ENCODE data around the gene ASPSCR1. TPM values are rescaled to one million over a fixed set of nuclear protein-coding genes. Genes with fewer than 3 reads are reported as not detected.

Gene ASPSCR1
- total and polyA plus RNA-seq, 10 donors = 20.2 to 58.8 (median 33.5) TPM

DNA sequence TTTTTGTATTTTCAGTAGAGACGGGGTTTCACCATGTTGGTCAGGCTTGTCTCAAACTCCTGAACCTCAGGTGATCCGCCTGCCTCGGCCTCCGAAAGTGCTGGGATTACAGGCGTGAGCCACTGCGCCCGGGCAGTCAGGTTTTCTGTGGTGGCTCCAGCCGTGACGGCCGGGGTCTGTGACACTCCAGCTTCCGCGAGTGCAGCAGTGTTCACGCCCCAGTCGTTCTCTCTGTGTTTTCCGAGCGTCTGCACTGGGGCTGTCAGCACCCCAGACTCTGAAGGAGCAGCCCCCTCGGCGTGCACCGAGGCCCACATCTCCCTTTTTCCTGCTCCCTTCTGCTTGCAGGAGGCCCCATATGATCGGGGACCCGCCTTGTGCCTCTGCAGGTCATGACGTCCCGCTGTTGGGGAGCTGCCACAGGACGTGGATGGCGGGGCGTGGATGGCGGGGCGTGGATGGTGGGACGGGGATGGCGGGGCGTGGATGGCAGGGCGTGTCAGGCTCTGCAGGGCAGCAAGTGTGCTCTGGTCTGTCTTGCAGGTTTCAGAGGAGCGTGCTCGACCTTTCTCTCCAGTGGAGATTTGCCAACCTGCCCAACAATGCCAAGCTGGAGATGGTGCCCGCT, 5.7 kb downstream of the ASPSCR1 start:
- H3K4me1 ChIP-seq = peaks cover 7 to 48% (median 20%) of the 10 kb centered on the region in 6 donors
- H3K4me3 ChIP-seq = no peak overlapping the region
- intact Hi-C loops (cut with DNase I; ENCODE audit: low total_unique reads) = no loop called here
- TF ChIP-seq, protein P1, sequence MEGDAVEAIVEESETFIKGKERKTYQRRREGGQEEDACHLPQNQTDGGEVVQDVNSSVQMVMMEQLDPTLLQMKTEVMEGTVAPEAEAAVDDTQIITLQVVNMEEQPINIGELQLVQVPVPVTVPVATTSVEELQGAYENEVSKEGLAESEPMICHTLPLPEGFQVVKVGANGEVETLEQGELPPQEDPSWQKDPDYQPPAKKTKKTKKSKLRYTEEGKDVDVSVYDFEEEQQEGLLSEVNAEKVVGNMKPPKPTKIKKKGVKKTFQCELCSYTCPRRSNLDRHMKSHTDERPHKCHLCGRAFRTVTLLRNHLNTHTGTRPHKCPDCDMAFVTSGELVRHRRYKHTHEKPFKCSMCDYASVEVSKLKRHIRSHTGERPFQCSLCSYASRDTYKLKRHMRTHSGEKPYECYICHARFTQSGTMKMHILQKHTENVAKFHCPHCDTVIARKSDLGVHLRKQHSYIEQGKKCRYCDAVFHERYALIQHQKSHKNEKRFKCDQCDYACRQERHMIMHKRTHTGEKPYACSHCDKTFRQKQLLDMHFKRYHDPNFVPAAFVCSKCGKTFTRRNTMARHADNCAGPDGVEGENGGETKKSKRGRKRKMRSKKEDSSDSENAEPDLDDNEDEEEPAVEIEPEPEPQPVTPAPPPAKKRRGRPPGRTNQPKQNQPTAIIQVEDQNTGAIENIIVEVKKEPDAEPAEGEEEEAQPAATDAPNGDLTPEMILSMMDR (IDR thresholded peaks at IDR 0.05 in 8 of 11, conservative IDR thresholded peaks at IDR 0.05 in 3 of 11) = no peak
- TF ChIP-seq POLR2AphosphoS5 (IDR thresholded peaks at IDR 0.05) (no peak), POLR2A (IDR thresholded peaks at IDR 0.05) (no peak)
- WGBS, 5 donors = 92 to 97% (median 96%) methylated on average over 32 to 35 of the region's 35 CpGs
- H3K27ac ChIP-seq = no peak overlapping the region
- H3K9me3 ChIP-seq = no peaks in the 10 kb centered on the region
- no peak for DNase-seq
- H3K27me3 ChIP-seq (replicated peaks in 1 of 7) = no peaks in the 10 kb centered on the region
- H3K36me3 ChIP-seq = peaks cover 0 to 92% (median 29%) of the 10 kb centered on the region in 6 donors

DNA sequence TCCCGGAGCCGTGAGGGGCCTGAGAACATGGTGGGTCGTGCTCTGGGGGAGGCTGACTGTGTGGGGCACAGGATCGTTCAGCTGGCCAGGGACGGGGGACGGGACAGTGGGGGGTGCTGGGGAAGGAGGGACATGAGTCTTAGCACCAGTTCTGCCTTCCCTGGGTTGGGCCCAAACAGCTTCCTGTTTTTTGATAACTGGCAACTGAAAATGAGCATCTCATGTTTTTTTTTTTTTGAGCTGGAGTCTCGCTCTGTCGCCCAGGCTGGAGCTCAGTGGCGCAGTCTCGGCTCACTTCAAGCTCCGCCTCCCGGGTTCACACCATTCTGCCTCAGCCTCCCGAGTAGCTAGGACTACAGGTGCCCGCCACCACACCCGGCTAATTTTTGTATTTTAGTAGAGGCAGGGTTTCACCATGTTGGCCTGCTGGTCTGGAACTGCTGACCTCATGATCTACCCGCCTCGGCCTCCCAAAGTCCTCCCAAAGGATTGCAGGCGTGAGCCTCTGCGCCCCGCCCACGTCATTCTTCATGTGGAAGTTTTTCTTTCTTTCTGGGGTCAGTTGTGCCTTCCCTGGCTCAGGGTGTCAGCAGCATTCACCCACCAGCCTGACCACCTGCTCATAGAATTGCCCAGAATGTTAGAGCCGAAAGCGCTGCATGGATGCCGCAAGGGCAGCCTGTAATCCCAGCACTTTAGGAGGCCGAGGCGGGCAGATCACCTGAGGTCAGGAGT, 6.4 kb downstream of the ASPSCR1 start:
- no peaks in the 10 kb centered on the region for H3K9me3 ChIP-seq
- no peaks in the 10 kb centered on the region for H3K27me3 ChIP-seq (replicated peaks in 1 of 7)
- 83 to 90% (median 87%) methylated on average over 26 of the region's 26 CpGs for WGBS, 5 donors
- TF ChIP-seq POLR2A (IDR thresholded peaks at IDR 0.05) (no peak), POLR2AphosphoS5 (IDR thresholded peaks at IDR 0.05) (no peak)
- TF ChIP-seq, protein P1 (IDR thresholded peaks at IDR 0.05 in 8 of 11, conservative IDR thresholded peaks at IDR 0.05 in 3 of 11) = no peak
- DNase-seq = no peak
- H3K36me3 ChIP-seq = peaks cover 0 to 98% (median 29%) of the 10 kb centered on the region in 6 donors
- peaks cover under 1 to 41% (median 13%) of the 10 kb centered on the region in 6 donors for H3K4me1 ChIP-seq
- no peak overlapping the region for H3K27ac ChIP-seq
- intact Hi-C loops (cut with DNase I; ENCODE audit: low total_unique reads) = no loop called here
- H3K4me3 ChIP-seq = no peak overlapping the region

DNA sequence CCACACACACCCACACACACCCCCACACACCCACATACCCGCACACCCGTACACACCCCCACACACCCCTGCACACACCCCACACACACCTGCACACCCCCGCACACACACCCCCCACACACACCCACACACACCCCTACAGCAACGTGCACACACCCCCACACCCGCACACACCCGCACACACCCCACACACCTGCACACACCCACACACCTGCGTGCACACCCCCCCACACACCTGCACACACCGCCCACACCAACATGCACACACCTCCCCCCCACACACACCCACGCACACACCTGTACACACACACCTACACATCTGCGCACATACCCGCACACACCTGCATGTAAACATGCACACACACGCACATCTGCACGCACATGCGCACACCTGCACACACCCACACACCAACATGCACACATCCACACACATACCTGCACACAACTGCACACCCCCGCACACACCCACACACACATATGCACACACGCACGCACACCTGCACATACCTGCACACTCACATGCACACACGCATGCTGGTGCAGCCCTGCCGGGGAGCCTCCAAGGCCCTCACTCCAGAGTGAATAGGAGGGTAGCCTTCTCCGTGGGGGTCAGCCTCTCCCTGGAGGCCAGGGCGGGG, 7.5 kb downstream of the ASPSCR1 start:
- H3K4me3 ChIP-seq = no peak overlapping the region
- H3K27me3 ChIP-seq (replicated peaks in 1 of 7) = no peaks in the 10 kb centered on the region
- WGBS, 5 donors = 89 to 98% (median 93%) methylated on average over 19 to 21 of the region's 21 CpGs
- DNase-seq = no peak
- no peaks in the 10 kb centered on the region for H3K9me3 ChIP-seq
- TF ChIP-seq POLR2A (IDR thresholded peaks at IDR 0.05) (no peak), POLR2AphosphoS5 (IDR thresholded peaks at IDR 0.05) (no peak)
- TF ChIP-seq, protein P1 (IDR thresholded peaks at IDR 0.05 in 8 of 11, conservative IDR thresholded peaks at IDR 0.05 in 3 of 11) = no peak
- intact Hi-C loops (cut with DNase I; ENCODE audit: low total_unique reads) = no loop called here
- peaks cover 0 to 31% (median 9%) of the 10 kb centered on the region in 6 donors for H3K4me1 ChIP-seq
- peaks cover 0 to 100% (median 28%) of the 10 kb centered on the region in 6 donors for H3K36me3 ChIP-seq
- no peak overlapping the region for H3K27ac ChIP-seq

DNA sequence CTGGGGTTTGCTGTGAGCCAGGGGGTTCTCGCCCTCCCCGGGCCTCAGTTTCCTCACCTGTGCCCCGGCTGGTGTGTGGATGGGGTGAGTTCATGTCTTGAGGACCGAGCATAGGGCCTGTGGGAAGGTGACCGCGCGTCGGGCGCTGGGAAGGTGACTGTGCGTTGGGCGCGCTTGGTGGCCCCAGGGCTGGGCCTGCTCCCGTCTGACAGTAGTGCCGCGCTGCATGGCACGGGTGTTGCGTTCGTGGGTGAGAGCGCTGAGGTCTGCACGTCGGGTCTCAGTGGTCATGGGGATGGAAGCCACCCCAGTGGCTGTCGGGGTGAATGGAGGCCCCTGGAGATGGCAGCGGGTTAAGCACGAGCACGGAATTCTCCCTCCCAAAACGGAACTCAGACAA, 9.2 kb downstream of the ASPSCR1 start:
- WGBS, 5 donors = 94 to 98% (median 96%) methylated on average over 17 to 26 of the region's 26 CpGs
- TF ChIP-seq, protein P1 (IDR thresholded peaks at IDR 0.05 in 8 of 11, conservative IDR thresholded peaks at IDR 0.05 in 3 of 11) = no peak
- TF ChIP-seq POLR2AphosphoS5 (IDR thresholded peaks at IDR 0.05) = no peak
- no peak for TF ChIP-seq POLR2A (IDR thresholded peaks at IDR 0.05)
- intact Hi-C loops (cut with DNase I; ENCODE audit: low total_unique reads) = no loop called here
- Histone ChIP-seq H3K4me3 (no peak overlapping the region), H3K4me1 (peaks cover 0 to 18% (median 3%) of the 10 kb centered on the region in 6 donors), H3K27ac (no peak overlapping the region), H3K27me3 (replicated peaks in 1 of 7) (no peaks in the 10 kb centered on the region), H3K36me3 (peaks cover 0 to 97% (median 27%) of the 10 kb centered on the region in 6 donors), H3K9me3 (no peaks in the 10 kb centered on the region)
- no peak for DNase-seq

Measured in spleen (tissue), 11 donors.